NCI-H2227 treated with DMSO at 0.1 percent for 48 hours (cell line): Measurements from ENCODE around the gene BBS2.

Experiments used
- DNase-seq: peaks from one replicate; lab custom pipeline; 2025; lab: John Stamatoyannopoulos, UW

Gene BBS2

DNA sequence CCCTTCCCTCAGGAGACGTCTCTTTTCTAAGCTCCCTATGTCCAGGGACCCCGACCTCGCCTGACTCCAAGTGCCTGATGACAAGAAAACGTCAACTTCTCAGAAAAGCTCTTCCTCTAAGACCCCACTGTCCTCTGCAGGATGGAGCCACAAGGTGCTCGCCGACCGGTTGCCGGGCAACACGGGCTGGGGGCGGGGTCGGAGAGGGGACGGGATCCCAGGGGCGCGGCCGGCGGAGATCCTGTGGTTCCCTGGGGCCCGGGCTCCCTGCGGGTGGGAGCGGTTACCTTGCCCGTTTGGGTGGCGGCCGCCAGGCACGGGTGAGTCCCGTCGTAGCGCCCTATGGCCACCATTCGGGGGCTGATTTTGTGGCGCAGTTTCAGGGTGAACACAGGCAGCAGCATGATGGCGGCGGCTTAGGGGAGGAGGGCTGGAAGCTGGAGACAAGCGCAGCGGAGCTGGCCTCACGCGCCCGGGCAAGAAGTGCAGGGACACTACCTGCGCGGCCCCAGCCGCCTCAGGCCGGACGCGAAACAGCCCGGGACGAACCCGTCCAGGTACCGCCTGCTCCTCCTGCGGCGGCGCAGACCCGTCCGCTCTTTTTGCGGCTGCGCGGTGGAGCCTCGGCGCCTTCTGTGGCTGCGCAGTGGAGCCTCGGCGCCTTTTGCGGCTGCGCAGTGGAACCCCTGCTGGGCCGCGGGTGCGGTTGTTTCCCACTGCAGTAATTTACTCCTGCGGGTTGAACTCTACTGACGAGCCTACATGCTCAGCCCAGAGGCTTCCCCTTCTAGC lies at the start of gene BBS2:
Gene BBS2, minus strand, starts transcription at position 566 of the 792 bp plus-strand sequence. Its CDS starts 162 bp downstream, at position 404.
- DNase-seq = peak; percentile 67

DNA sequence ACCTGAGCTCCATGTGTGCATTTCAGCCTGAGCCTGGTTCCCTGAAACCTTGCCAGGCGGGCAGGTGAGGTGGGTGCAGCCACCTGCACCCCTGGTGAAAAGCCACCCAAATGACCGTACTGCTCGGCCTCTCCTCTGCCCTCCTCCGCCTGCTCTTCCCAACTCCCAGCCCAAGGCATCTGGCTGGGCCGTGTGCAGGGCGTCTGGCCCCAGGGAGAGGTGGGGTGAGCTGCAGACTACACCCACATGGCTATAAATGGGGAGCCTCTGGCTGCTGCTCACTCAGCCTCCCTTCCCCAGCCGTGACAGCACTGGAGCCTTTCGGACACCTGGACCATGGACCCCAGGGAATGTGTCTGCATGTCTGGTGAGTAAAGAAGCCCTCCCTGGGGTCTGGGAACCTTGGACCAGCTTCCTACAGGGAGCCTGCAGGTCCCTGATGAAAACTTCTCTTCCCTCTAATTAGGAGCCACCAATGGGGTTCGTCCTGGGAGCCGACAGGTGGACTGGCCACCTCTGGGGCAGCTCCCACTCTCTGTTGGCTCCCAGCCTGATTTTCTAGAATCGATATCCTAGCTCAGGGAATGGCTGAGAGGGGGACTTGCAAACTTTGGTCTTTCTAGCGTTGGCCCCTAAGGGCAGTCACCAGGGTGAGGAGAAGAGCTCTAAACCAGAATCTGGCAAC lies 45.1 kb upstream of the BBS2 start, which contains the start of gene MT4:
Gene MT4, plus strand, starts transcription at position 281 of the 685 bp plus-strand sequence. Its CDS starts 56 bp downstream, at position 337.
- no peak for DNase-seq

GRCh38 chr16:56561126-56561525 lies 41.3 kb upstream of the BBS2 start:
- no peak for DNase-seq

DNA sequence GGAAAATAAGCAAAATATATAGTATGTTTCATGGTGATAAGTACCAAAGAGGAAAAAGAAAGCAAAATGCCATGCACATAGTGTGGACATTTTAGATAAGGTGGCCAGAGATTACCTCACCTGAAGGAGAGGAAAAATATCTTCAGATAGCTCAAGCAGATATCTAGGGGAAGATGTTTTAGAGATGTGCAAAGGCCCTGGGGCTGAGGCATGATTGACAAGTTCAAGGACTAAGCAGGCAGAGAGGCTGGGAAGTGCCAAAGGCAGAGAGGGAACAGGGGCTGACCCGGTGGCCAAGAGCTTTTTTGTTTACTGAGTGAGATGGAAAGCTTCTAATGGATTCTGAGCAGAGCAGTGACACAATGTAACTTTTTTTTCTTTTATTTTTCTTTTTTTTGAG lies 40.6 kb upstream of the BBS2 start:
- DNase-seq = no peak

- no peak for DNase-seq
These were observed 39.3 kb upstream of the BBS2 start for GRCh38 chr16:56559109-56559508.

DNA sequence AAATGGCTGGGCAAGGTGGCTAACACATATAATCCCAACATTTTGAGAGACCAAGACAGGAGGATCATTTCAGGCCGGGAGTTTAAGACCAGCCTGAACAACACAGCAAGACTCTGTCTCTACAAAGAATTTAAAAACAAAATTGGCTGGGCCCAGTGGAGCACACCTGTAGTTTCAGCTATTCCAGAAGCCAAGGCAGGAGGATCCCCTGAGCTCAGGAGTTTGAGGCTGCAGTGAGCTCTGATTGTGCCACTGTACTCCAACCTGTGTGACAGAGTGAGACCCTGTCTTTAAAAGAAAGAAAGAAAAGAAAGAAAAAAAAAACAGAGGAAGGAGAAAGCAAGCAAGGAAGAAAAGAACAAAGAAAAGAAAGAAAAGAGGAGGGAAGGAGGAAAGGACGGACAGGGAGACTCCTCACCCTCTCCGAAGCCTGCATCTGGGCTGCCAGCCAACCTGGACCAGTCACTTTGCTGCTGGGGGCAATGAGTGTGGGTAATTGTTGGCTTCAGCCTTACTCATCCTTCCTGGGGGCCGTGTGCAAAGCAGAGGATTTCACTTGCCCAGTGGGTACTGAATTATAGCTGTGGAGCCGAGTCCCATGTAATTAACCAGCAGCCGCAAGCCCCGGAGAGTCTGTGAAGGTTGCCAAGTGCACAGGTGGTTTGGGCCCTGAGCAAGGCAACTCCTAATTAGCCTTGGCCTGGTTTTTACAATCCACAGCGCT lies 38.4 kb upstream of the BBS2 start:
- DNase-seq = peak; percentile 80

DNA sequence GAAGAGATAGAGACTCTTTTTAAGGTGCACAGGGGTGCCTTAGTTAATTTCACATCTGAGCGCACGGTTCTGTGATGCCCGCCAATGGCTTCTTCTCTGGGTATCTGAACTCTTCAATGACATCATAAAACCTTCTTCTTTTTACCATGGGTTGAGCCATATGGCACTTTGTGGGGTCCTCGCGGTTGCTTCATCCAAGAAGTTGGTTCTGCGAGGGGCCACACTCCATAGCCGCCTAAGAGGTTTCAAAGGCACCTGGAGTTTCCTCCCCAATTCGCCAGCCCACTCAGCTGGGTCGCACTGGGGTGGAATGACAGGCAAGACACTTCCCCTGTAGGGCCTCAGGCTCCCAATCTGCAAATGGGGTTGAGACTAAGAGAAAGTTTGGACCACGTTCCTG lies 34.6 kb upstream of the BBS2 start:
- DNase-seq = no peak

- DNase-seq = no peak
These were observed 32.2 kb upstream of the BBS2 start for GRCh38 chr16:56551796-56552738.

GRCh38 chr16:56549744-56550385 lies 30.0 kb upstream of the BBS2 start:
- no peak for DNase-seq

- DNase-seq = no peak
These were observed 29.3 kb upstream of the BBS2 start for GRCh38 chr16:56549161-56549560.

GRCh38 chr16:56547949-56548567 lies 28.2 kb upstream of the BBS2 start:
- no peak for DNase-seq

- DNase-seq = no peak
These were observed 27.5 kb upstream of the BBS2 start for GRCh38 chr16:56547120-56547948.

- DNase-seq = no peak
These were observed 22.2 kb upstream of the BBS2 start for GRCh38 chr16:56542039-56542438.

GRCh38 chr16:56539656-56540055 lies 19.8 kb upstream of the BBS2 start:
- DNase-seq = no peak

DNA sequence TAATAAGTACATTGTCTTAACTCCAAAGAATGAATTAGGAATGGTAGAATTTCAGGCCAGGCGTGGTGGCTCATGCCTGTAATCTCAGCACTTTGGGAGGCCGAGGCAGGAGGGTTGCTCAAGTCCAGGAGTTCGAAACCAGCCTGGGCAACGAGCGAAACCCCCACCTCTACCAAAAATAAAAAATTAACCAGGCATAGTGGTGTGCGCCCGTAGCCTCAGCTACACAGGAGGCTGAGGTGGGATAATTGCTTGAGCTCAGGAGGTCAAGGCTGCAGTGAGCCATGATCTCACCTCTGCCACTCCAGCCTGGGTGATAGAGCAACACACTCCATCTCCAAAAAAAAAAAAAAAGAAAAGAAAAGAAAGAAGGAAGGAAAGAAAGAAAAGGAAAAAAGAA lies 18.5 kb upstream of the BBS2 start:
- DNase-seq = no peak

DNA sequence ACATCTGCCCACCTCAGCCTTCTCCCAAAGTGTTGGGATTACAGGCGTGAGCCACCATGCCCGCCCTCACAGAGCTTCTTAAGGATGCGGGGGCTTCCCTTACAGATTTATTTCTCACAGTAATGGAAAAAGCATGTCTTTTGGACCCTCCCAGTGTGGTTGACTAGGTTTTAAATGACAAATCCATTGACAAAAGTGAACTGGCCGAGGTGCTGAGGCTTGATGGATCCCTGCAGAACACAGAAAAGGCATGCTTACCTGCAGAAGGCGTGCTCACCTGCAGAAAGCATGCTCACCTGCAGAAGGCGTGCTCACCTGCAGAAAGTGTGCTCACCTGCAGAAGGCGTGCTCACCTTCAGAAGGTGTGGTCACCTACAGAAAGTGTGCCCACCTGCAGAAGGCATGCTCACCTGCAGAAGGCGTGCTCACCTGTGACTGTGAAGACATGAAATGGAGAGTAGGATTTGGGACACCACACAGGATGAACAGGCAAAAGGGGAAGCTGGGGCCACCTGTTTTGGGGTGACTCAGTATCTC lies 15.1 kb upstream of the BBS2 start:
- no peak for DNase-seq

DNA sequence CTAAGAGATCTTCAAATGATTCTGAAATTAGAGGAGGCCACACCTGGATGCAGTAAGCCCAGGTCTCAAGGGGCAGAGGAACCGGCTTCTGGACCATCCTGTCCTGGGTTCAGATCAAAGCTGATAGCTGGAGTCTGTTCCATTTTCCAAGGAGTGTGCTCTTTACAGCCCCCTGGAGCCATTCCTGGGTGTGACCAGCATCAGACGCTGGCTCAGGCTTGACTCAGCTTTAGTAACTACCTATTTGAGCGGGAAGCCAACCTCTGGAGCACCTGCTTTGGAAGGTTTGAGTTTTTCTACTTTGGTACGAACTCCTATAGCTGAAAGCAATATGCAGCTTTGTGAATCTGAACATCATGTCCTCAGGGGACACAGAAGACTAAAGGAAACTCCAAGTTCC lies 12.9 kb upstream of the BBS2 start:
- no peak for DNase-seq

GRCh38 chr16:56530872-56531271 lies 11.0 kb upstream of the BBS2 start:
- DNase-seq = no peak

GRCh38 chr16:56525236-56525635 lies 5.4 kb upstream of the BBS2 start:
- DNase-seq = no peak

DNA sequence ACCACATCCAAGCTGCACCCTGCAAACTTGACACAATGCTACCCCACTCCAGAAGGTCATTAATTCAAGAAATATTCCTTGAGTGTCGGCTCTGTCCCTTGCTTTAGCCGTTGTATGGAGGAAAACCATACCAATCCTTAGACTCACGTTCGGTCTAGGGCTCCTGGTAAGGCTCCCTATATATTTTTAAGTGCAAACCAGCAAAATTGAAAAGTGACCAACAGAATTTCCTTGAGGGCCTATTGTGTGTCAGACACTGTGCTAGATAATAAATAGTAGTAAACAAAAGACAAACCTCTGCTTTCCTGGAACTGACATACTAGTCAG lies 390 bp upstream of the BBS2 start:
- peak; percentile 36 for DNase-seq
